SK-N-SH treated with all-trans-retinoic acid at 6 μM for 48 hours (cell line): Measurements from ENCODE around the gene MAML2.

ENCODE experiments used
- ATAC-seq: fragments of 200-7000 bp; cut with Tn5 transposase; 3 replicates; pipeline ENCODE4 v1.9.1; 2020; ENCODE audit warnings: mild to moderate bottlenecking, moderate library complexity
- ARNTL ChIP-seq: fragments of 450-650 bp; formaldehyde crosslinking; IDR thresholded peaks from 2 replicates; pipeline ENCODE4 v1.5.0; 2020; ENCODE audit warnings: low read depth, mild to moderate bottlenecking, moderate library complexity, borderline replicate concordance
- BACH2 ChIP-seq: fragments of 250-450 bp; sonication (Bioruptor Pico); IDR thresholded peaks from 2 replicates; pipeline ENCODE4 v1.9.0; 2021; ENCODE audit warnings: mild to moderate bottlenecking, borderline replicate concordance
- CREB5 ChIP-seq: fragments of 250-450 bp; sonication (Bioruptor Pico); IDR thresholded peaks from 2 replicates; pipeline ENCODE4 v1.5.1; 2020; ENCODE audit warnings: low read depth, mild to moderate bottlenecking, moderate library complexity
- CSDC2 ChIP-seq: fragments of 250-450 bp; sonication (Bioruptor Pico); IDR thresholded peaks from 2 replicates; pipeline ENCODE4 v1.5.0; 2020; ENCODE audit warnings: mild to moderate bottlenecking, moderate library complexity
- ESRRG ChIP-seq: fragments of 250-450 bp; sonication (Bioruptor Pico); IDR thresholded peaks from 2 replicates; pipeline ENCODE4 v1.6.1; 2021; ENCODE audit warnings: mild to moderate bottlenecking
- GLIS3 ChIP-seq: fragments of 250-450 bp; sonication (Bioruptor Pico); IDR thresholded peaks from 2 replicates; pipeline ENCODE4 v1.5.0; 2020; ENCODE audit warnings: mild to moderate bottlenecking, moderate library complexity
- ISL1 ChIP-seq: fragments of 250-450 bp; sonication (Bioruptor Pico); IDR thresholded peaks from 2 replicates; pipeline ENCODE4 v2.1.2; 2022; ENCODE audit warnings: mild to moderate bottlenecking, moderate library complexity
- OSR1 ChIP-seq: fragments of 250-450 bp; sonication (Bioruptor Pico); IDR thresholded peaks from 2 replicates; pipeline ENCODE4 v1.8.0; 2022; ENCODE audit warnings: moderate library complexity, mild to moderate bottlenecking, inconsistent platforms
- PATZ1 ChIP-seq: fragments of 250-450 bp; sonication (Bioruptor Pico); IDR thresholded peaks from 2 replicates; pipeline ENCODE4 v1.8.0; 2020; ENCODE audit warnings: mild to moderate bottlenecking, moderate library complexity, borderline replicate concordance
- POU6F1 ChIP-seq: fragments of 250-450 bp; sonication (Bioruptor Pico); IDR thresholded peaks from 2 replicates; pipeline ENCODE4 v1.8.0; 2021; ENCODE audit warnings: low read depth, mild to moderate bottlenecking, moderate library complexity, borderline replicate concordance
- PPARA ChIP-seq: fragments of 250-450 bp; sonication (Bioruptor Pico); IDR thresholded peaks from 2 replicates; pipeline ENCODE4 v1.5.0; 2020; ENCODE audit warnings: mild to moderate bottlenecking, borderline replicate concordance
- RARB ChIP-seq: fragments of 250-450 bp; sonication (Bioruptor Pico); IDR thresholded peaks from 2 replicates; pipeline ENCODE4 v1.8.0; 2021; ENCODE audit warnings: mild to moderate bottlenecking, moderate library complexity
- SNAI2 ChIP-seq: fragments of 250-450 bp; sonication (Bioruptor Pico); IDR thresholded peaks from 2 replicates; pipeline ENCODE4 v1.5.0; 2020; ENCODE audit warnings: mild to moderate bottlenecking, moderate library complexity
- TCF4 ChIP-seq: fragments of 250-450 bp; sonication (Bioruptor Pico); IDR thresholded peaks from 2 replicates; pipeline ENCODE4 v1.8.0; 2021; ENCODE audit warnings: mild to moderate bottlenecking, moderate library complexity, borderline replicate concordance
- TSHZ2 ChIP-seq: fragments of 250-450 bp; sonication (Bioruptor Pico); IDR thresholded peaks from 2 replicates; pipeline ENCODE4 v1.5.0; 2020; ENCODE audit warnings: mild to moderate bottlenecking, moderate library complexity
- ZC3H10 ChIP-seq: fragments of 250-450 bp; sonication (Bioruptor Pico); IDR thresholded peaks from 2 replicates; pipeline ENCODE4 v1.5.1; 2021; ENCODE audit warnings: mild to moderate bottlenecking, moderate library complexity
- ZFP3 ChIP-seq: fragments of 250-450 bp; sonication (Bioruptor Pico); IDR thresholded peaks from 2 replicates; pipeline ENCODE4 v1.5.0; 2020; ENCODE audit warnings: mild to moderate bottlenecking, moderate library complexity
- ZFP30 ChIP-seq: fragments of 450-650 bp; formaldehyde crosslinking; IDR thresholded peaks from 2 replicates; pipeline ENCODE4 v1.5.0; 2022; ENCODE audit warnings: mild to moderate bottlenecking, moderate library complexity
- ZNF565 ChIP-seq: fragments of 450-650 bp; formaldehyde crosslinking; conservative IDR thresholded peaks from 2 replicates; pipeline ENCODE4 v1.5.0; 2020; ENCODE audit warnings: low read depth, mild to moderate bottlenecking, moderate library complexity
- ZNF8 ChIP-seq: fragments of 450-650 bp; formaldehyde crosslinking; IDR thresholded peaks from 2 replicates; pipeline ENCODE4 v1.5.0; 2020; ENCODE audit warnings: mild to moderate bottlenecking, moderate library complexity

Gene MAML2

GRCh38 chr11:96218006-96218405 lies 125.0 kb downstream of the MAML2 start:
- TF ChIP-seq ISL1, result no peak
- TF ChIP-seq ZFP3 (CRISPR knock-in tag), result no peak
- no peak for TF ChIP-seq TSHZ2 (CRISPR knock-in tag)
- no peak for TF ChIP-seq ESRRG (CRISPR knock-in tag)
- no peak for TF ChIP-seq CREB5 (CRISPR knock-in tag)
- no peak for TF ChIP-seq PPARA
- no peak for TF ChIP-seq RARB (CRISPR knock-in tag)
- no peak for TF ChIP-seq GLIS3 (CRISPR knock-in tag)
- no peak for TF ChIP-seq BACH2
- no peak for TF ChIP-seq ZNF8 (CRISPR knock-in tag)
- TF ChIP-seq ZFP30 (CRISPR knock-in tag), result no peak
- TF ChIP-seq TCF4 (CRISPR knock-in tag), result no peak
- no peak for TF ChIP-seq OSR1 (CRISPR knock-in tag)
- no peak for ATAC-seq

- TF ChIP-seq POU6F1 (no peak), OSR1 (CRISPR knock-in tag) (no peak), ESRRG (CRISPR knock-in tag) (no peak), RARB (CRISPR knock-in tag) (no peak), ISL1 (no peak), ZFP30 (CRISPR knock-in tag) (no peak), ZNF8 (CRISPR knock-in tag) (no peak), TSHZ2 (CRISPR knock-in tag) (no peak), CSDC2 (CRISPR knock-in tag) (no peak), TCF4 (CRISPR knock-in tag) (no peak), ZC3H10 (CRISPR knock-in tag) (no peak), ZNF565 (no peak), GLIS3 (CRISPR knock-in tag) (no peak), ARNTL (no peak)
- TF ChIP-seq, all 23 proteins: peak for 0
- no peak for ATAC-seq
Observed at GRCh38 chr11:96217206-96217605, 125.8 kb downstream of the MAML2 start.

GRCh38 chr11:96215826-96216225 lies 127.2 kb downstream of the MAML2 start:
- no peak for TF ChIP-seq ZNF565
- TF ChIP-seq PATZ1, result no peak
- TF ChIP-seq BACH2, result no peak
- no peak for TF ChIP-seq GLIS3 (CRISPR knock-in tag)
- no peak for TF ChIP-seq SNAI2 (CRISPR knock-in tag)
- TF ChIP-seq ARNTL, result no peak
- no peak for TF ChIP-seq ZFP30 (CRISPR knock-in tag)
- TF ChIP-seq CSDC2 (CRISPR knock-in tag), result no peak
- ATAC-seq, result peak; percentile 17
